HL-60 (cell line): Measurements from ENCODE around the gene FUT3.

ENCODE experiments used
- GABPA ChIP-seq: IDR thresholded peaks from 2 replicates; pipeline ENCODE4 v1.6.1; 2012; ENCODE audit warnings: low read depth
- POLR2AphosphoS5 ChIP-seq: IDR thresholded peaks from 2 replicates; pipeline ENCODE4 v1.6.1; 2012; ENCODE audit warnings: low read depth
- TF ChIP-seq, protein P1 (sequence below): IDR thresholded peaks from one replicate; pipeline ENCODE4 v1.5.1; 2011; ENCODE audit warnings: low read length, control low read depth, inconsistent platforms; ENCODE audit not compliant: insufficient read depth
- TF ChIP-seq, protein P2 (sequence below): IDR thresholded peaks from 2 replicates; pipeline ENCODE4 v1.6.1; 2012; ENCODE audit warnings: low read depth; ENCODE audit not compliant: insufficient replicate concordance

DNA sequence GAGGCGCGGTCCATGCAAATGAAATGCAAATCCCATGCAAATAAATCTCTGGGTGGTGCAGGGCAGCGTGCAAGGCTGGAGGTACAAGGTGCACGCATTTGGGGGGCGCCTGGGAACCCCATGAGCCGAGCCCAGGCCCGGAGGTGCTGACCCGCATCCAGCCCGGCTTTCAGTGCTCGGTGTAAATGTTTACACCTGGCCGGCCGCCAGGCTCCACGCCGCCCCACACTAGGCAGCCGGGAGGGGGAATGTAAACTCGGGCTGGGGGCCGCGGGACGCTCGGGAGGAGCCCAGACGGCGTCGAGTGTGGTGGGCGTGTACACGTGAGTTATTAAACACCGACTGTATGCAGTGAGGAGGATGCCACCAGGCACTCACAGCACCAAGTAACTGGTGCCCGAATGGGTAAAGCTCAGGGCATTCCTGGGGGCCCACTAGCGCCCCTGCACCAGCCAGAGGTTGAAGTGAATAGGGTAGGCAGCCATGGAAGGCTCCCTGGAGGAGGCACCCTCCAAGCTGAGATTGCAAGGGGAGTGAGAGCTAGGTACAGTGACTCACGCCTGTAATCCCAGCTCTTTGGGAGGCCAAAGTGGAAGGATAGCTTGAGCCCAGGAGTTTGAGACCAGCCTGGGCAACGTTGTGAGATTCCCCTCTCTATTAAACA is 28.9 kb downstream of the FUT3 start:
- TF ChIP-seq, protein P1, sequence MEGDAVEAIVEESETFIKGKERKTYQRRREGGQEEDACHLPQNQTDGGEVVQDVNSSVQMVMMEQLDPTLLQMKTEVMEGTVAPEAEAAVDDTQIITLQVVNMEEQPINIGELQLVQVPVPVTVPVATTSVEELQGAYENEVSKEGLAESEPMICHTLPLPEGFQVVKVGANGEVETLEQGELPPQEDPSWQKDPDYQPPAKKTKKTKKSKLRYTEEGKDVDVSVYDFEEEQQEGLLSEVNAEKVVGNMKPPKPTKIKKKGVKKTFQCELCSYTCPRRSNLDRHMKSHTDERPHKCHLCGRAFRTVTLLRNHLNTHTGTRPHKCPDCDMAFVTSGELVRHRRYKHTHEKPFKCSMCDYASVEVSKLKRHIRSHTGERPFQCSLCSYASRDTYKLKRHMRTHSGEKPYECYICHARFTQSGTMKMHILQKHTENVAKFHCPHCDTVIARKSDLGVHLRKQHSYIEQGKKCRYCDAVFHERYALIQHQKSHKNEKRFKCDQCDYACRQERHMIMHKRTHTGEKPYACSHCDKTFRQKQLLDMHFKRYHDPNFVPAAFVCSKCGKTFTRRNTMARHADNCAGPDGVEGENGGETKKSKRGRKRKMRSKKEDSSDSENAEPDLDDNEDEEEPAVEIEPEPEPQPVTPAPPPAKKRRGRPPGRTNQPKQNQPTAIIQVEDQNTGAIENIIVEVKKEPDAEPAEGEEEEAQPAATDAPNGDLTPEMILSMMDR = no peak
- TF ChIP-seq POLR2AphosphoS5 = no peak
- TF ChIP-seq, protein P2, sequence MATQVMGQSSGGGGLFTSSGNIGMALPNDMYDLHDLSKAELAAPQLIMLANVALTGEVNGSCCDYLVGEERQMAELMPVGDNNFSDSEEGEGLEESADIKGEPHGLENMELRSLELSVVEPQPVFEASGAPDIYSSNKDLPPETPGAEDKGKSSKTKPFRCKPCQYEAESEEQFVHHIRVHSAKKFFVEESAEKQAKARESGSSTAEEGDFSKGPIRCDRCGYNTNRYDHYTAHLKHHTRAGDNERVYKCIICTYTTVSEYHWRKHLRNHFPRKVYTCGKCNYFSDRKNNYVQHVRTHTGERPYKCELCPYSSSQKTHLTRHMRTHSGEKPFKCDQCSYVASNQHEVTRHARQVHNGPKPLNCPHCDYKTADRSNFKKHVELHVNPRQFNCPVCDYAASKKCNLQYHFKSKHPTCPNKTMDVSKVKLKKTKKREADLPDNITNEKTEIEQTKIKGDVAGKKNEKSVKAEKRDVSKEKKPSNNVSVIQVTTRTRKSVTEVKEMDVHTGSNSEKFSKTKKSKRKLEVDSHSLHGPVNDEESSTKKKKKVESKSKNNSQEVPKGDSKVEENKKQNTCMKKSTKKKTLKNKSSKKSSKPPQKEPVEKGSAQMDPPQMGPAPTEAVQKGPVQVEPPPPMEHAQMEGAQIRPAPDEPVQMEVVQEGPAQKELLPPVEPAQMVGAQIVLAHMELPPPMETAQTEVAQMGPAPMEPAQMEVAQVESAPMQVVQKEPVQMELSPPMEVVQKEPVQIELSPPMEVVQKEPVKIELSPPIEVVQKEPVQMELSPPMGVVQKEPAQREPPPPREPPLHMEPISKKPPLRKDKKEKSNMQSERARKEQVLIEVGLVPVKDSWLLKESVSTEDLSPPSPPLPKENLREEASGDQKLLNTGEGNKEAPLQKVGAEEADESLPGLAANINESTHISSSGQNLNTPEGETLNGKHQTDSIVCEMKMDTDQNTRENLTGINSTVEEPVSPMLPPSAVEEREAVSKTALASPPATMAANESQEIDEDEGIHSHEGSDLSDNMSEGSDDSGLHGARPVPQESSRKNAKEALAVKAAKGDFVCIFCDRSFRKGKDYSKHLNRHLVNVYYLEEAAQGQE = no peak
- no peak for TF ChIP-seq GABPA
